H1 (cell line): ENCODE measurements around the gene TAF3. TPM values are rescaled to one million over a fixed set of nuclear protein-coding genes. Genes with fewer than 3 reads are reported as not detected.

Source experiments
- CBX5 ChIP-seq: fragments of 300-800, 300-1000 bp; sonication (generic); IDR thresholded peaks from 2 replicates; pipeline ENCODE4 v1.7.1; 2016; ENCODE audit warnings: antibody characterized with exemption, low read length, low read depth
- CHD7 ChIP-seq: fragments of 300-600 bp; sonication (generic); IDR thresholded peaks from 2 replicates; pipeline ENCODE4 v1.7.1; 2012; ENCODE audit warnings: low read length, moderate library complexity, mild to moderate bottlenecking, inconsistent platforms; ENCODE audit not compliant: insufficient replicate concordance
- CTBP2 ChIP-seq: IDR thresholded peaks from 2 replicates; pipeline ENCODE4 v1.7.0; 2011; ENCODE audit warnings: borderline replicate concordance, mild to moderate bottlenecking, moderate library complexity, mixed read lengths, low read length; ENCODE audit not compliant: insufficient read depth, insufficient read length
- RFX5 ChIP-seq: IDR thresholded peaks from 2 replicates; pipeline ENCODE4 v1.6.1; 2011; ENCODE audit warnings: low read depth, low read length, improper control_type of control experiment, borderline replicate concordance
- SRF ChIP-seq: IDR thresholded peaks from 2 replicates; pipeline ENCODE4 v1.6.1; 2011; ENCODE audit warnings: mild to moderate bottlenecking, low read depth, low read length, moderate library complexity
- TCF12 ChIP-seq: IDR thresholded peaks from 2 replicates; pipeline ENCODE4 v1.6.1; 2011; ENCODE audit warnings: low read depth, mild to moderate bottlenecking, low read length
- TEAD4 ChIP-seq: IDR thresholded peaks from 2 replicates; pipeline ENCODE4 v1.6.1; 2012; ENCODE audit warnings: low read depth, low read length, inconsistent platforms, mixed read lengths
- YY1 ChIP-seq: IDR thresholded peaks from 2 replicates; pipeline ENCODE4 v1.6.1; 2011; ENCODE audit warnings: low read depth, mild to moderate bottlenecking, low read length
- polyA plus RNA-seq, 7 experiments: library from polyadenylated mRNA; depleted of rRNA in 3 of 7; stranded (reverse) in 5 of 7; unstranded in 2 of 7; fragments of >200 nt in 5 of 7; fragments of 200-250 nt in 2 of 7; gene quantifications; 1 replicate in 5 of 7; 2 replicates in 1 of 7; 4 replicates in 1 of 7; pipeline versions ENCODE4 v1.2.1 to v1.2.3, GENCODE V29; 2011 to 2013; ENCODE audit warnings: missing spikeins in 2 of 7, mixed read lengths in 2 of 7
- total RNA-seq: library from RNA; stranded (reverse); fragmentation: NEBNext Ultra II Directional; extraction: Animal tissue kit (Norgen Biotek cat#: 25700); gene quantifications from 2 replicates; pipeline ENCODE4 v1.2.1, GENCODE V29; 2021

TAF3 gene
- total and polyA plus RNA-seq, 2 of the 8 experiments (the other 6 are each of a cell fraction or from before 2014, with no cell fraction given) = 1.5 to 11.2 TPM

GRCh38 chr10:7932301-7933036, 114.2 kb downstream of the TAF3 start (continued):
- TF ChIP-seq CHD7 (no peak), CBX5 (no peak), SRF (no peak), TCF12 (no peak), CTBP2 (no peak), RFX5 (no peak), TEAD4 (no peak), YY1 (no peak)
